Left cardiac atrium (tissue), 4 donors: ENCODE results near the gene PAX7. TPM values are rescaled to one million over a fixed set of nuclear protein-coding genes. Genes with fewer than 3 reads are reported as not detected.

Experiments
- ATAC-seq, 2 donors: fragments of 200-7000 bp; cut with Tn5 transposase; one replicate each; pipeline ENCODE4 v1.9.1; 2020; ENCODE audit warnings: mild to moderate bottlenecking in 2 of 2, moderate library complexity in 2 of 2
- DNase-seq: peaks from one replicate; pipeline ENCODE4 v3.0.0-alpha.2; 2020
- intact Hi-C, 2 donors: fragments of 100-400 bp; cut with DNase I; formaldehyde crosslinking; loops; one replicate each; pipeline versions ENCODE4 v1.14.1 to v1.15.1; 2022 to 2023
- total RNA-seq, 2 donors: library from RNA; stranded (reverse); fragmentation: NEBNext Ultra II Directional; extraction: Animal tissue kit (Norgen Biotek cat#: 25700); gene quantifications; one replicate each; pipeline ENCODE4 v1.2.1, GENCODE V29; 2021
- donor health status: DM: no; HTN: yes; CAD: no.
- donor health status: DM: no; HTN: yes; CAD: no; lungs with severe emphysema.
- donor health status: DM: yes; HTN: yes; CAD: no.
- donor health status: Dilated cardiomyopathy.

PAX7 gene
- total RNA-seq, 2 donors from 2014 or later, result not detected

DNA sequence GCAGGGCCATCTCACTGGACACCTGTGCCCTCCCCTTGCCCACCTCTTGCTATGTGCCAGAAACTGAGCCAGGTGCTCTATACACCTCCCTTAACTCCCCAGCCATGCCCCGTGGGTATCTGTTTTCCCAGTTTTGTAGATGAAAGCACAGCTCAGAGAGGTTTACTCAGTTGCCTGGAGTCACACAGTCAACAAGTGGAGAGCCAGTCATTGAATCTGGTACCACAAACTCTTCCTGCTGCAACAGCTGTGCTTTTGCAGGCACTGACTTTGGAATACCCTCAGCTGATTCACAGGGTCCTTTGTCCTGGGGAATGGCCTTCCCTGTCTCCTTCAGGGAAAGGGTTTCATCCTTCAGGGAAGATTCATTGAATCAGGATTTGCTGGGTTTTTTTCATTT is 22.1 kb downstream of the PAX7 start:
- intact Hi-C loops, result no loop called here
- DNase-seq (no peak), ATAC-seq (no peak)

DNA sequence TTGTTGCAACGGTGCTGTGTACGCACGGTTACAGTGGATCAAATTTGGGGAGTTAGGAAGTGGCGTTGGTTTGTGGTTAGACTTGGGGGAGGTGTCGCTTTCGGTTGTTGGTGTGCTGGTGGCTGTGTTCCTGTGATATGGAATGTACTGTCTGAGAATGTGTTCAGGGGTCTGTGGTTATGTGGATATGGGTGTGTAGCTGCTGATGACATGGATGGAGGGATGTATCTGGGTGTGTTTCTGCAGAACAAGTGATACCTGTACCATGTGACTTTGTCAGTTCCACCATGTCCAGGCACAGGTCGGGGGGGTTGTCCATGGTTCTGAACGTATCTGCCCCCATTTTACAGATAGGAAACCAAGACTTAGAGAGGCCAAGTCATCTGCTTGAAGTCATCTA is 22.7 kb downstream of the PAX7 start:
- ATAC-seq, result no peak
- intact Hi-C loops, result no loop called here
- DNase-seq, result no peak

DNA sequence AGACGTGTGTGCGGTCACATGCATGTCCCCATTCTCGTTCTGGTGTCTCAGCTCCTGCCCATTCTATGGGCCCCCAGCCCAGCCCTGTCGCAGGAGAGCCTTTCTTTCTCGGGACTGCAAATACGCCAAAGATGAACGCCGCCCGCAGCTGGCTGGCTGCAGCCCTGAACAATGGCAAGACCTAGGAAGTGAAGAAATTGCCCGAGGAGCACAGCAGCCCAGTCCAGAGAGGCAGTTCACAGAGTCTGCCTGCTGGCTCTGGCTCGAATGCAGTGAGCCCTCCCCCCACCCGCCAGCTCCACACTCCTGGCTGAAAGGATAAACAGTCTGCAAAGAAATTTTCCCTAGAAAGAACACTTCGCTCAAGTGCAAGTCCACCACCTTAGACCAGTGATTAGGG is 23.3 kb downstream of the PAX7 start:
- DNase-seq (no peak), ATAC-seq (no peak)
- intact Hi-C loops, result no loop called here

DNA sequence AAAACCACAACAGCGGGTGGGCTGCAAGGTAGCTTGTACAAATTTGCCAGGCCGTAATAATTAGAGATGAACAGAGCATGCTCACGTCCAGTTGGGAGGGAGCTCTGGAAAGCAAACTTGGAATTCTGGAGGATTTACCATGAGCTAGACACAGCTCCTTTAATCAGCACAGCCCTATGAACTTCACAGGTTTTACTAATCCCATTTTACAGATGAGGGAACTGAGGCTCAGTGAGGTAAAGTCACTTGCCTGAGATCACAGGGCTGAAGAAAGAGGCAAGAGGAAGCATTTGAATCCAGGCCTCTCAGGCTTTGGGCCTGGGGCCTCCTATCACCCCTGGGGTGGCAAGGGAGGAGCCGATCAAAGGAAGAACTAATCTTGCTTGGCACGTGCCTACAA is 24.0 kb downstream of the PAX7 start:
- ATAC-seq, result no peak
- intact Hi-C loops, result no loop called here
- DNase-seq, result no peak

DNA sequence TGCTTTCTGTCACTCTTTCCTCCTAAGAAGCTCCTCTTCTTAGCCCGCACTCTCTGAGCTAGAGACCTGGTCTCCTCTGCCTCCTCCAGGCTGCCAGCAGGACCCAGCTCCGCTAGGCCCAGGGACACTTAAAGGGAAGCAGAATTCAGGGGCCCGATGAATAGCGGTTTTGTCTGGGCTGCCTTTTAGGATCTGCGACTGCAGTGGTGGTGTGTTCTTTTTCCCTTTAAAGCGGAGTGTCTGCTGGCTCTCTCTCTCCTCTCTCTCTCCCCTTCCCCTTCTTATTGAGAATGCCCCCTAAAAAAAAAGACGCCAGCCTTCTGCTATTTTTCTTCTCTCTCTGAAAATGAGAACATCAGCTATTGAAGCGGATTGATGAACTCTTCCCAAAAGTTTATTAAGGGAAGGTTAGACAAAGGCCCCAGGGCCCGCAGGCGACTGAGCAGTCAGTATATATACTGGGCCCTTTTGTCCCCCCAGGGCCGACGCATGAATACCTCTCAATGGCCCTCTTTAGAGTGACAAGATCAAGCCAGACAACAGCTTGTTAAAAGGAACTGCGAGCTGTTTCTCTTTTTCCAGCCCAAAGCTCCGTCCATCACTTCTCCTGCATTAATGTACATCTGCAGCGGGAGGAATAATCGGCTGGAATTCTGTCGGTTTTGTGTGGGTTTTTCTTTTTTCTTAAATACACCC is 27.0 kb downstream of the PAX7 start:
- DNase-seq (no peak), ATAC-seq (no peak)
- intact Hi-C loops, result no loop called here

DNA sequence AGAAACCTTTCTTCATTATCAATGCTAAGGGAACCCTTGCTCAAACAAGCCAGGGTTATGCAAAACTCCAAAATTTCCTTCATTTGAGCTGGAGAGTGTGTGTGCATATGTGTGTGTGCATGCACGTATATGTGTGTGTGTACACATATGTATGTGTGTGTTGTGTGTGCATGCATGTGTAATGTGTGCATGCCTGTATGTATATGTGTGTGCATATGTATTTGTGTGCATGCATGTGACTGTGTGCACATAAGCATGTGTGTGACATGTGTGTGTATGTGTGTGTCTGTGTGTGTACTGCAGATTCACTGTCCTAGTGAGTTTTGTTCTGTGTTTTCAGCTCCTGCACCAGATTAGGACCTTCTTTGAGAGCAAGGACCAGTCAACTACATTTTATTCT is 28.2 kb downstream of the PAX7 start:
- intact Hi-C loops, result no loop called here
- no peak for DNase-seq
- no peak for ATAC-seq

DNA sequence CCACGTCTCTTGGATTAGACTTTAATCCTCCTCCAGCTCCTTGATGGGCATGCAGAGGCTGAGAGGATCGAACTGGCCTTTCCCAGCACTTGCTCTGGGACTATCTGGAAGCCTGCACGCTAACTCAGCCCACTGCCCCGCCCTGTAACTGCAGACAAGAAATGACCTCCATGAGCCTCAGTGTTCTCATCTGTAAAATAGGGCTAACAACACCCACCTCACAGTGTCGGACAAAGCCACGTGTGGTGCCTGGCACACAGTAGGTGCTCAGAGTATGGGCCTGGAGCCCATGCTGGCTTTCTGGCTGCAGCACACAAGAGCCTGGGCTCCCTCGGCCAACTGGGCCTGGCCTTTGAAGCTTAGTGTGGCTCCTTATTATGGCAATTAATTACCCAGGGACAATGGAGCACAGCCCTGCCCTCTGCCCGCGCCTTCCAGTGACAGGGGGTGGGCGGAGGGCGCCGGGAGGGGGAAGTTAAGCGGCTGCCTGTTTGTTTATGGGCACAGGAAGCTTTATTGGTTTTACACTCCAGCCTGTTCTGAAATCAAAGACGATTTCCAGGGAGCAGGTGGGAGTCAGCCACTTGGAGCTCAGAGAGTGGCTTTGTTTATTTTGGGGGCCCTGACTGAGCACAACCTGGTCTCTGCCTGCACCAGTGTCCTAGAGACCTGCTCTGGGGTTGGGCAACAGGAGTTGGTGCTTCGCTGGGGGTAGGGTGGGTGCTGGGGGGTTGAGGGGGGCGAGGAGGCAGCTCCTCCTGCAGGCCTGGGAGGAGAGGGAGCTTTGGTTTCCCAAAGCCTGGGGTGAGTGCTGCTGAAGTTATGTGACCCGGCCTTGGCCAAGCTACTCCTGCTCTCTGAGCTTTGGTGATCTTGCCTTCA is 31.0 kb downstream of the PAX7 start:
- ATAC-seq, result no peak
- DNase-seq, result no peak
- intact Hi-C loops, result no loop called here

DNA sequence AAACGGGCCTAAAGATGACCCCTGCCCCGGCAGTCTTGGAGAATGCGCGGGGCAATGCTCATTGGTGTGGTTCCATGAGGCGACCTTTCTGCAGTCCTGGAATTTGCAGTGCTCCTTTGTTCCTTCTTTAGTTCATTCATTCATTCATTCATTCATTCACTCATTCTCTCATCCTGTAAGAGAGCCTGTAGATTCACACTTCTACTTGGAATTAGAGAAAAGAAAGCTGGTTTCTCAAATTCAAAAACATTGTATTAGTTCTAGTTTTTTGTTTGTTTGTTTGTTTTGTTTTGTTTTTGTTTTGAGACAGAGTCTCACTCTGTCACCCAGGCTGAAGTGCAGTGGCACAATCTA is 31.6 kb downstream of the PAX7 start:
- DNase-seq (no peak), ATAC-seq (no peak)
- intact Hi-C loops, result no loop called here

DNA sequence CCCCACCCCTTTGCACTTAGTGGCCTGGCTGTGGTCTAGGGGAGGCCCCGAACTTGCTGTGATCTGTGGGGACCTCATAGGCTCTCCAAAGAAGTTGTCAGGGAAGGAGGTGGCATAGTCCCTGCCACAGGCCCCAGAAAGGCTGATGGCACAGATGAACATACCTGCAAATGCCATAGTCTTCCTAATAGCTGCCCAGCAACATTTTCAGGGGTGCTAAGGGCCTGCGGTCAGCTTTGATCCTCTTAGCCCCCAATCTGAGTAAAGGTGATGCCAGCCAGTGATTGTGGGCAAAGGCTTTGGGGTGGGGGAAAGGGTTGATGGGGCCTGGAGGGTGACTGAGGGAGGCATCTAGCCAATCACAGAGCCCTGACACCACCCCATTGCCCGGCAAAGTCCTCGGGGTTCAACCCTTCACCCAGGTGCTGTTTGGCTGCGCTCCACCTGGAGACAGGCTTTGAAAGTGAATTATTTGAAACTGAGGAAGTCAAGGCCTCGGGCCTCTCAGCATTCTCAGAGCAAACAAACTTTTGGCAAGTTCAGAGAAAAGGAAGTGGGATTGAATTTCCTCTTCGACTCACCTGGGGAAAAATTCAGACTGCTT is 35.8 kb downstream of the PAX7 start:
- intact Hi-C loops, result no loop called here
- ATAC-seq (no peak), DNase-seq (no peak)

DNA sequence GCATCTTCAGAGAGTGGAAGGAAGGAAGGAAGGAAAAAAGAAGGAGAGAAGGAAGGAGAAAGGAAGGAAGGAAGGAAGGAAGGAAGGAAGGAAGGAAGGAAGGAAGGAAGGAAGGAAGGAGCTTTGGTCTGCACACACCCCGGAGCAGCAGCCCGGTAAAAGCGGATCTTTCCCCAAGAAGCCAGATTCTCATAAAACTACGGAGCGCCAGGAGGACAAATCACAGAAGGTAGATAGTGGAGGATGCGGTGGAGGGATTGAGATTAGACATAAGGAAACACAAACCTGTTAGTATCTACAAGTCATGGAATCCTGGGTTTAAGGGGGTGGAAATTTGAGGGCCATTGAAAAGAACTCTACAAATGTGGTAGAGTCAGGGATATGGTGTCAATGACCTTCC is 36.7 kb downstream of the PAX7 start:
- intact Hi-C loops, result no loop called here
- ATAC-seq (no peak), DNase-seq (no peak)

DNA sequence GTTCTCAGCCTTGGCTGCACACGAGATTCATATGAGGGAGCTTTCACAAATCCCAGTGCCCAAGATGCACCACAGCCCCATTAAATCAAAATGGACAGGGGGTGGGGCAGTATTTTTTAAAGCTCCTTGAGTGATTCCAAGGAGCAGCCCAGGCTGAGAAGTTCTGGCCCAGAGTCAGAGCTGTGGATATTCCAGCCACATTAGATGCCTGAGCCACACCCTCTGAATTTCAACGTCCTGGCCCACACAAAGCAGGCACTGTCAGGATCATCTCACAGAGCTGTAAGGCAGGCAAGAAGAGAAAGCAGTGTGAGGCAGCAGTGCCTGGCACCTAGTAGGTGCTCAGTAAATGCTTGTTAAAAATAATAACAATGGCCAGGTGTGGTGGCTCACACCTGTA is 37.4 kb downstream of the PAX7 start:
- intact Hi-C loops, result no loop called here
- ATAC-seq (no peak), DNase-seq (no peak)

DNA sequence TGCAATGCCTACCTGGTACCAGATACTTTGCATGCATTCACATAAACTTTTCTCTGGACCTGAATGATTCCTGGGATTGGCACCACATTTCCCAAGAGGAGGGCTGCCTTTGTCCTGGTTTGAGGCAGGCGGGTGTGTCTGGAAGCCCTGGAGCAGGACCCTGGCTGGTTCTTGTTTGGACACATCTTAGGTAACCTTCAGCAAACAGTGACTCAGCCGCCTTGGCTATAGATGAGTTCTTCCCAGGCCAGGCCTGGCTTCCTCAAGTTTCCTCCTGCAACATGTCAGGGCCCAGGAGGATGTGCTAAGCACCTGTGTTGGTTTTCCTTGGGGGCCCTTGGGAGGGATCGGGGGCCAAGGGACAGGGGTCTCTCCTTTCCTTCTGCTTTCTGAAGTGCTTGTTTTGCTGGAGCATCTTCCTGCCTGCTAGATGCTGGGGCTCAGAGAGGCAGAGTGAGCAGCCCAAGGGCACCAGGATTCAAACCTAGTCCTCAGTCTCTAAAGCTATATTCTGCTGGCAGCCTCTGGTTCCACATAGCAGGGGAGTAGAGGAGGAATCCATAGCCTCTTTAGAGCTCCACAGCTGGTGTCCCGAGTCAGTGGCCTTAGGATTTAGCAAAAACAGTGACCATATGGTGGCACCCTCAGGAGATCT is 38.2 kb downstream of the PAX7 start:
- ATAC-seq, result peak in 1 of 2 donors; percentile 16

DNA sequence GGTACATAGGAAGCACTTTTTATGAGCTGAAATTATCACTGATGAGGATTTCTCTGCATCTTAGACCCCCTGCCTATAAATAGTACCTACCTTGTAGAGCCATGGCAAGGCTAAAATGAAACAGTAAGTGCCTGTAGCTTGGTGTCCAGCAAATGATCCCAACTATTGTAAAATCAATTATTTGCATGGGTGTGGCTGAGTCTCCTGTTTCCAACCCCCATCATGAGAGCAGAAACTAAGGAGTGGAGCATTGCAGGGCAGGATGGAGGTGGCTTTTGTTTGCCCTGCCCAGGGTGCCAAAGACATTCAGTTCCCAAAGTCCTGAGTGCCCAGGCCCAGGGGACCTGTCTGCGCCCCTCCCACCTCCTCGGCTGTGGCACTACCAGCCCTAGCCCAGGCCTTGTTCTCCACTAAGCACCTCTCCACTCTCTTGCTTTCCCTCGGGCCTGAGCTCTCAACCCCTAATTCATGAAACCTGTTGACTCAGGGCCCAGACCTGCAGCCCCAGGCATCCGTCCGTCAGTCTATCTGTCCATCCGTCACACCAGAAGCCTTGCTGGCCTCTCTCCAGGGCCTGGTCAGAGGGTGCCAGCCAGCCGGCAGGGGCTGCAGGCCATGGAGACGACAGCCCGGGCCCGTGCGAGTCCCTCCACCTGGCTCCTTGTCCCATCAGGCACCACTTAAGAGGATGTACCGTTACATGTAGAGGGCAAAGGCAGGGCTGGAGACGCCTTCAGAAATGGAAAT is 39.6 kb downstream of the PAX7 start:
- no peak for ATAC-seq
- intact Hi-C loops, result no loop called here
- DNase-seq, result no peak

More for the DNA sequence above, 38.2 kb downstream of the PAX7 start:
- intact Hi-C loops, result no loop called here
- DNase-seq, result no peak

DNA sequence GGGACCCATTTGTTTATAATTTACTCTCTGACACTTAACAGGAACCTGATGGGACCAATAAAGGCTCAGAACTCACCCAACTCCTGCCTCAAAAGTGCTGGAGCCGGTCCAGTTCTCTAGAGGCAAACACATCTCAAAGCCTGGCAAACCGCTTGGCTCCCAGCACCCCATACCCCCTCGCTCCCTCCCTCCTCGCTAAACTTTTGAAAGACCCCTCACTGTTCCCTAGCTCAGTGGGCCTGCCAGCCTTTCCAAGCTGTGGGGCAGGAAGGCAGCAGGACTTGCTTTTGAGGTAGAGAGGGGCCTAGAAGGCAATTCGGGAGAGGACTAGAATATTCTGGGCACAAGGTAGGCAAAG is 40.2 kb downstream of the PAX7 start:
- no peak for ATAC-seq
- DNase-seq, result no peak
- intact Hi-C loops, result no loop called here

DNA sequence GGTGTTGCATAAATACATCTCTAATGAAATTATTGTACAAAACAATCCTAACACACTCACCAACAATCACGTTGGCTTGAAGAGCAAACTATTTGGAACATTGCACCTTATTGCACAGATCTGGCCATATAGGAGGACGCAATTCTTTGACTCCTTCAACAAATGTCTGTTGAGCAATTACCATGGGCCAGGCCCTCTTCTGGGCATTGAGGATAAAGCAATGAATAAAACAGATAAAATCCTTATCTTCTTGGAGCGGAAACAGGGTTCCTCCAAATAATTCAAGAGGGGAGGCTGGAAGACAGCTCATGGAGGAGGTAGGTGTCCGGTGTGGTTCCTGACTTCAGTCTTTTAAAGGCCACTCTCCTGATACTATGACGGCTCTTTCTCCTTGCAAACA is 43.3 kb downstream of the PAX7 start:
- intact Hi-C loops, result no loop called here
- DNase-seq (no peak), ATAC-seq (no peak)

DNA sequence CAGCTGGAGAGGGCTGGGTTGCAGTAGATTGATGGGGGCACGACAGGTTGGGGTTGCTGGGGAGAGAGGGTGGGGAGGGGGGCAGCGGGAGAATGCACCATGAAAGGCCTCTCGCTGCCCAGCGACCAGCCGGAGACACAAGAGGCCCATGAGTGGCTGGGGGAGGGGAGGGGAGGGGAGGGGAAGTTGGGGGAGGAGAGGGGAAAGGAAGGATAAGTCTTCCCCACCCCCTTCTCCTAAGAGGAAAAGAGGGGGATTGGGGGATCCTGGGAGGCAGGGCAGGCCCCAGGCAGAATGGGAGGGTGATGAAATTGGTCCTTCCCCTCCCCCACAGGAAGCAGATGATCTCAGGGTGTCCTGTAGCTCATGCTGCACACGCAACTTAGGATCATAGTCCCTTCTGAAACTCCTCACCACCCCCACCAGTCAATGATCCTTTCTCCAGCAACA is 45.7 kb downstream of the PAX7 start:
- no peak for DNase-seq
- ATAC-seq, result no peak
- intact Hi-C loops, result no loop called here

DNA sequence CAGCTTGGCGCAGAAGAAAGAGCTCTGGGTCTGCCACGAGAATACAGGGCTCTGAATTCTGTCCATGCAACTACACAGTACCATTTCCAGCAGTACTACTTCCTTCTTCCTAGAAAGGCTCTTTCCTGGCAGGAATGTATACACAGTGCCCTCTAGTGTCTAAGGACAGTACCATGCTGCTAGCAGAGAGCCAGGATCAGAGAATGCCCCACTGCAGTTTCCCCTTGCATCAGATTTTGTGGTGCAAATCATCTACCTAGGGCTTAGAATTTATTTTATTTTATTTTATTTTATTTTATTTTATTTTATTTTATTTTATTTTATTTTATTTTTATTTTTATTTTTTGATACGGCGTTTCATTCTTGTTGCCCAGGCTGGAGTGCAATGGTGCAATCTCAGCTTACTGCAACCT is 50.8 kb downstream of the PAX7 start:
- intact Hi-C loops, result no loop called here
- DNase-seq, result no peak
- no peak for ATAC-seq

DNA sequence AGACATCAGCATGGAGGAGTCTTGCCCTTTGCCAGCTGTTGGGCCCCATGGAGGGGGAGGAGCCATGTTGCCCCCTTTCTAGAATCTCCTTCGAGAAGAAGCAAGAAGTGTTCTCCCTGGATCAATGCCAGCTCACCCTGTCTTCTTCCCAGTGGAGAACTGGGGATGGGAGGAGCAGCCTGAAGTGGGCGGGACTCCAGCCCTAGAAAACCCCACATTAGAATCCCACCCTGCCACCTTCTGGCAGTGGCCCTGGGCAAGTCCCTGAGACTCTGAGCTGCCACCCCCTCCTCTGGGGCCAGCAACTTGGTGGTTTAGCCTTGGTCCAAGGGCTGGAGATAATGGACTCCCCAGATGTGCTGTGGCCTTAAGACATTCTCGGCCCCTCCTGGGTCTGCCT is 51.7 kb downstream of the PAX7 start:
- no peak for DNase-seq
- intact Hi-C loops, result no loop called here
- ATAC-seq, result no peak

DNA sequence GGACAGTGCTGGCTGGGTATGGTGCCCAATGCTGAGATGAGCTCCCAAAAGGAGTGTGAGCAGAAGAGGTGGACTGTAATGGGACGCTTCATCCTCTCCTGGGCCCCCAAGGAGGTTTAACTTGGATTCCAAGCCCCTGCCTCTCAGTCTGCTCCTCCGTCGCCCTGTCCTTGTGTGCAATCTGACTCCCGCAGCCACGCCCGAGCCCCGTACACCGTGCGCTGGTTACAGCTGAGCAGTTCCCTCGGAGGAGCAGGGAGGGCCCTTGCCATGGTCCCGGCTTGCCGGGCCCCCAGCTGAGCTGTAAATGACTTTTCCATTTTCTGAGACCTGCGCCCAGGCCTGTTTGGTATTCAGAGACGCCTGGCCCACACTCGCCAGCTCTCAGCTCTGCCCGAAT is 53.7 kb downstream of the PAX7 start:
- intact Hi-C loops, result no loop called here
- ATAC-seq (no peak), DNase-seq (no peak)
